Amygdala (tissue), 56 donors: Measurements from ENCODE around the gene ENTPD6.

Experiments
- DNase-seq, 56 donors: peaks; one replicate each; lab custom pipeline; 2025; lab: John Stamatoyannopoulos, UW

Gene ENTPD6

DNA sequence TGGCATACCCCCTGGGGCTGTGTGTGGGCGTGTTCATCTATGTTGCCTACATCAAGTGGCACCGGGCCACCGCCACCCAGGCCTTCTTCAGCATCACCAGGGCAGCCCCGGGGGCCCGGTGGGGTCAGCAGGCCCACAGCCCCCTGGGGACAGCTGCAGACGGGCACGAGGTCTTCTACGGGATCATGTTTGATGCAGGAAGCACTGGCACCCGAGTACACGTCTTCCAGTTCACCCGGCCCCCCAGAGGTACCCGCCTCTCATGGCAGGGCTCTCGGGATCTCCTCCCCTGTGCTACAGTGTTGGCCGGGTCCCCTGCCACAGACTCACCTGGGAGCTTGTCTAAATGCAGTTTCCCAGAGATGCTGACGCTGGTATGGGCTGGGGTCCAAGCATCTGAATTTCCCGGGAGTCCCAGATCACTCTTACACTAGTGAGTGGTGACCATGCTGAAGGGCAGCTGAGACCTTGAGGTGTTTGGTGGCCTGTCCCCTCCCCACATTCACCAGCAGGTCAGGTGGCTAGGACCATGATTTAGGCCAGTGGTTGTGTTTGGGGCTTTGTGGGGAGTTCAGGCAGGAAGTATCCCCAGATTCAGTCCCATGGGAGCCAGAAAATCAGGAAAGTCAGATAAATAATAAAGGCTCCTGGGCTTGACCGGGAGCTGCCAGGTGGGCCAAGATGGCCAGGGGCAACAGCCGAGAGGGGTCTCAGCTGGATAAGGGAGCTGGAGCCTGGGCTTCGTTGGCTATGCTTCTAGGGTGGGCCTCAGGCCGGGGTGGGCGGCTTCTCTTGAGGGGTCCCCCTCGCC lies 11.8 kb downstream of the ENTPD6 start:
- no peak for DNase-seq

GRCh38 chr20:25207960-25208534 lies 12.5 kb downstream of the ENTPD6 start:
- no peak for DNase-seq

GRCh38 chr20:25209400-25209799 lies 13.9 kb downstream of the ENTPD6 start:
- no peak for DNase-seq

DNA sequence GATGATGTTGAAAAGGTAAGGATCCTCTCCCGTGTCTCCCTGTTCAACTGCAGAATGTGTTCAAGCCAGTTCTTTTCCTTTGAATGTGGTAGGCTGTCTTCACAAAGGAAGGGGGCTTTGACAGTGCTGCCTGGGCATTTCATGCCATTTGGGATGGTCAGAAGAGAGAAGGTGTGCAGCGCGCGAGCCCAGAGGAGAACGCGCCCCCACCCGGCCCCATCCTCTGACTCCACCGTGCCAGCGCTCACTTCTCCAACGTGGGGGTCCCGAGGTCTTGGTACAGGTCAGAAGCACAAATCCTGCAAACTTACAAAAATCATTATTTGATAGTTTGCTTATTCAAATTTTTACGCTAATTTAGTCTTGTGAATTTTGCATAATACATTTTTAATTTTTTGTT lies 14.4 kb downstream of the ENTPD6 start:
- no peak for DNase-seq

DNA sequence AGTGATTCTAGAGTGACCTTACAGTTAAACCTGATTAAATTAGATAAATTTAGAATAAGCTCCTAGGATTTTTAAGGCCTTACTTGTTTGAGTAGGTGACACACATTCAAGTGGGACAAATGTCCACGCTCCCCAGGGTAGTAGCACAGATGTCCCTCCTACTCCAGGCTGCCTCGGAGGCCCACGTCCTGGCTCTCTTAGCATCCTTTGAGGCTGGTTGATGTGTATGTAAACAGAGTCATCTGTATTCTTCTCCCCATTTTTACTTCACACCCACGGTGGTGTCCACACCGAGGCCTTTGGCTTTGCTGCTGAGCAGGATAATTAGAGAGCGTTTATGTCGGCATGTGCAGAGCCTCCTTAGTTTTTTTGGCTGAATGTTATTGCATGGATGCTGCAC lies 15.8 kb downstream of the ENTPD6 start:
- DNase-seq, result no peak

DNA sequence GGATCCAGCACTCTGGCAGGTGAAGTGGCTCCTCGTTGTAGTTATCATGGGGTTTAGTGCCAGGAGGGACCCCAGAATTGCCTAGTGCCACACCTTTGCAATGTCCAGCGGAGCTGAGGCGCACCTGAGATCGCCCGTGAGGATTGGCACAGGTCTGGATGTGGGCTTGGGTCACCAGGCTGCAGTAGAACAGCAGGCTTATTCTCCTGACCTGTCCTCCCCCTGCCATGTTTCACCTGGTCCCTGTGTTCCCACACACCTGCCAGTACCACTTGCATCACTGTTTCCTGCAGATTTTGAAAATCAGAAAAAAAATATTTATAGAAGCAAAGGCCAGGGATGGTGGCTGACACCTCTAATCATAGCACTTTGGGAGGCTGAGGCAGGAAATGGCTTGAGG lies 16.7 kb downstream of the ENTPD6 start:
- DNase-seq, result no peak

DNA sequence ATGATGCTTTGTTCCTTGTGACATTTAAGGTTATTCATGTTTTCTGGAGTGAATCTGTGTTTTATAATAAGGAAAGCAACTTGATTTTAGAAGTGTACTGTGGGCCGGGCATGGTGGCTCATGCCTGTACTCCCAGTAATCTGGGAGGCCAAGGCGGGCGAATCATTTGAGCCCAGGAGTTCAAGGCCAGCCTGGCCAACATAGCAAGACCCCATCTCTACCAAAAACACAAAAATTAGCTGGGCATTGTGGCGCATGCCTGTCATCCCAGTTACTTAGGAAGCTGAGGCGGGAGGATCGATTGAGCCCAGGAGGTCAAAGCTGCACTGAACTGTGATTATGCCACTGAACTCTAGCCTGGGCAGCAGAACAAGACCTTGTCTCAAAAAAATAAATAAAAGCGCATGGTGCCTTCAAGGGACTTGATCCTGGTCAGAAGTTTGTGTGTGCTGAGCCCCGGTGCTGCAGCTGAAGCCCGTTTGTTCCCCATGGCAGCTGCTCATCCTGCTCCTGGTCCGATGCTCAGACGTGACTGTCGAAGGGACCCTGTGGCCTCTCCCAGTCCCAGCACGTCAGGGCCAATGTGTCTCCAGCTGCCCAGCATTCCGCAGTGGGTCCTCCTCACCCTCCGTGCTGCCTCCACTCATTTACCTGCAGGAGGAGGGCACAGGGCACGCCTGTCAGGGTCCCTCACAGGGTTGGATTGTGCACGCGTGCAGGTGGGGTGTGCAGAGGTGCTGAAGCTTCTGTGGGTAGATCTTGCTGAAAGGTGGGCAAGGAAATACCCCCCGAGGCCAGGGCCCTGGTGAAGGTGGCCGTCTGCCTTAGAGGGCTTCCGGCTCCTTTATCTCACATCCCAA lies 18.3 kb downstream of the ENTPD6 start:
- no peak for DNase-seq

DNA sequence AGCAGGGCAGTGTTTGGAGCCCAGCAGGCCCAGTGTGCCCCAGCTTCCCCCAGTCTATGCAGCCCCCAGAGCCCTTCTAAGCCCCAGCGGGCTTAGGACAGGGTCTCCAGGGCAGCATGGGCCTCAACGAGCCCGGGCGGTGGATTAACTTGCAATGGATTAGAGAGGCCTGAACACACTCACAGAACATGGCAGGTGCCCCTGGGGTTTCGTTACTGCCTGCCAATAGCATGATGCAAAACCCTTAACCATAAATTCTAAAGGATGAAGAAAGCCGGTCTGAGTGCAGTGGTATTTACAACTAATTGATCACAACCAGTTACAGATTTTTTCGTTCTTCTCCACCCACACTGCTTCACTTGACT lies 18.9 kb downstream of the ENTPD6 start:
- DNase-seq, result no peak

DNA sequence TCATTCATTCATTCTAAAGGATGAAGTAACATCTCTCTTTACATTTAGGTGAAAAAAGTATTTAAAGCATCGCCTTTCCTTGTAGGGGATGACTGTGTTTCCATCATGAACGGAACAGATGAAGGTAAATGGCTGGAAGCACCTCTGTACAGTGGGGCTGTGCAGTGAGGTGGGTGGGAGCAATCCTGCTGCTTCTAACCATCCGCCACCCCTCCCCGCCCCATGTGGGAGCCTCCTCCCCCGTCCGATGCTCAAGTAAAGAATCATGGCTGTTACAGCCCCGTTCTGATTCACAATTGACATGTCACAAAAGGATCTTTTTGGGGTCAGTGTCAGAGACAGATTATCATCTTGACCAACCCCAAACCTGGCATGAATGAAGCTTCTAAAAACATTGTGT lies 19.3 kb downstream of the ENTPD6 start:
- DNase-seq, result no peak

- DNase-seq, result no peak
These were observed 20.0 kb downstream of the ENTPD6 start for GRCh38 chr20:25215521-25215920.

GRCh38 chr20:25216199-25216945 lies 20.9 kb downstream of the ENTPD6 start:
- DNase-seq, result no peak

DNA sequence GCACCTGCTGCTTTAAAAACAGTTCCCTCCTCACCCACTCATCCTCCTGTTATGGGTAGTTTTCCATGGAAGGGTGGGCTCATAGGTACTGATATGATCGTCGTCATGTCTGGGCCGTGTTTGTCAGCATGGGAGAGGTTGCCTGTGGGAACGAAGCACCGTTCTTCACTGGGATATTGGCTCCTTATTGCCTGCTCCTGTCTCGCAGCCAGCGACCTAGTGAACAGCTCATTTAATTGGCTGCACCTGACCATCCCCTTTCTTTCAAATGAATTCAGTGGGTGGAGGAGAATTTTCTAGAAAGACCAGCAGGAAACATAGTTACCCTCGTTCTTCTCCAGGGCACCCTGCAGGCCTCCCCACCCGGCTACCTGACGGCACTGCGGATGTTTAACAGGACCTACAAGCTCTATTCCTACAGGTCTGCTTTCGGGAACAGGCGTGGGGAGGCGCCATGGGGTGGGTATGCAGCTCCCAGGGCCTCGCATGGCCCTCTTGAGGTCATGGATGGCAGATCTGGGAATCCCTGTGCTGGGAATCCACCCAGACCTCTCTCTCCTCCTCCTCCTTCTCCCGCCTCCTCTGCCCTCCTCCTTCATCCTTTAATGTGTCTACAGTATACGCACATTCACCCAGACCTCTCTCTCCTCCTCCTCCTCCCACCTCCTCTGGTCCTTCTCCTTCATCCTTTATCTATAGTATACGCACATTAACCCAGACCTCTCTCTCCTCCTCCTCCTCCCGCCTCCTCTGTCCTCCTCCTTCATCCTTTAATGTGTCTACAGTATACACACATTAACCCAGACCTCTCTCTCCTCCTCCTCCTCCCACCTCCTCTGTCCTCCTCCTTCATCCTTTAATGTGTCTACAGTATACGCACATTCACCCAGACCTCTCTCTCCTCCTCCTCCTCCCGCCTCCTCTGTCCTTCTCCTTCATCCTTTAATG lies 21.9 kb downstream of the ENTPD6 start:
- DNase-seq, result no peak

- DNase-seq, result no peak
These were observed 22.6 kb downstream of the ENTPD6 start for GRCh38 chr20:25218109-25218486.

DNA sequence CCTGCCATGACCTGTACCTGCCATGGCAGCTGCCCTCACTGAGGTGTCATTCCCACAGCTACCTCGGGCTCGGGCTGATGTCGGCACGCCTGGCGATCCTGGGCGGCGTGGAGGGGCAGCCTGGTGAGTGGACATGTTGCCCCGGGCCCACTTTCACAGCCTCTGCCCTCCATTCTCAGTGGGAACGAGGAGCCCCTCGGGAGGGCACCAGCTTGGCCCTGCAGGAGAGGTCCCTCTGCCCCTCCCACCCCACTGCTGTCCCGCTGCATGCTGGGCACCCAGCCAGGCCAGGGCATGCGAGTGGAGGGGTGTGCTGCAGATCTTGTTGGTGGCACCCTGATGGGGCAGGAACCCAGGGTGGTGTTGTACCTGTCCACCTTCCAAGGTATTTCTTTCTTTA lies 23.0 kb downstream of the ENTPD6 start:
- no peak for DNase-seq

- DNase-seq, result no peak
These were observed 23.9 kb downstream of the ENTPD6 start for GRCh38 chr20:25219365-25219764.

- DNase-seq, result no peak
These were observed 24.7 kb downstream of the ENTPD6 start for GRCh38 chr20:25220021-25220730.

GRCh38 chr20:25220810-25221591 lies 25.5 kb downstream of the ENTPD6 start:
- peak in 5 of 56 donors; percentile 14 to 25 (median 24) for DNase-seq
